HG03139 (cell line): ENCODE data around the gene SLC17A7.
A peak's percentile ranks its signal among the peaks of the same experiment; 100 is the strongest.
"Not testable (repeated sequence)": the region's sequence is repeated elsewhere in the genome, so short reads cannot be mapped to it uniquely, and the experiment has no call there.

Experiments
- ATAC-seq: cut with Tn5 transposase; IDR thresholded peaks from one replicate; pipeline ENCODE4 v1.9.1; 2021; ENCODE audit not compliant: unreplicated experiment

The SLC17A7 gene

GRCh38 chr19:49441210-49441959, at the start of gene SLC17A7:
SLC17A7 (minus strand) TSS chr19:49441527; CDS start chr19:49441379, 148 bp downstream.
- no peak for ATAC-seq

GRCh38 chr19:49490287-49491029, 49.1 kb upstream of the SLC17A7 start:
- ATAC-seq = no peak

- no peak for ATAC-seq
Measured at GRCh38 chr19:49489601-49490167, 48.4 kb upstream of the SLC17A7 start.

- no peak for ATAC-seq
Measured at GRCh38 chr19:49488863-49489537, 47.7 kb upstream of the SLC17A7 start.

GRCh38 chr19:49488046-49488862, 46.9 kb upstream of the SLC17A7 start:
- no peak for ATAC-seq

GRCh38 chr19:49487277-49488045, 46.1 kb upstream of the SLC17A7 start, which contains the start of gene RPL13A:
RPL13A (plus strand) TSS chr19:49487608; CDS start chr19:49487630, 22 bp downstream.
- ATAC-seq = peak; percentile 88

GRCh38 chr19:49486710-49487276, 45.5 kb upstream of the SLC17A7 start:
- ATAC-seq = no peak

- ATAC-seq = no peak
Measured at GRCh38 chr19:49486232-49486631, 44.9 kb upstream of the SLC17A7 start.

- ATAC-seq = no peak
Measured at GRCh38 chr19:49481020-49481683, 39.8 kb upstream of the SLC17A7 start.

GRCh38 chr19:49479975-49480628, 38.8 kb upstream of the SLC17A7 start:
- ATAC-seq = no peak

GRCh38 chr19:49475995-49476880, 34.9 kb upstream of the SLC17A7 start:
- ATAC-seq = no peak

GRCh38 chr19:49475191-49475917, 34.0 kb upstream of the SLC17A7 start:
- no peak for ATAC-seq

GRCh38 chr19:49474542-49474924, 33.2 kb upstream of the SLC17A7 start:
- no peak for ATAC-seq

- ATAC-seq = no peak
Measured at GRCh38 chr19:49473868-49474541, 32.7 kb upstream of the SLC17A7 start, which contains the start of gene FLT3LG. FLT3LG (plus strand) TSS chr19:49474215; CDS start chr19:49474640, 425 bp downstream.

- ATAC-seq = not testable (repeated sequence)
Measured at GRCh38 chr19:49473501-49473867, 32.2 kb upstream of the SLC17A7 start.

GRCh38 chr19:49472936-49473335, 31.6 kb upstream of the SLC17A7 start:
- no peak for ATAC-seq
